ENCODE measurements around the gene CFAP99. TPM values are rescaled to one million over a fixed set of nuclear protein-coding genes. Genes with fewer than 3 reads are reported as not detected.

The CFAP99 gene
- total RNA-seq, 4 donors from 2014 or later = 0.21 to 0.46 TPM; not detected in 2

GRCh38 chr4:2443956-2444740, 25.4 kb downstream of the CFAP99 start:
- intact Hi-C loops (cut with DNase I; ENCODE audit: low total_unique reads) = no loop called here
- no peaks in the 10 kb centered on the region for H3K27me3 ChIP-seq

GRCh38 chr4:2445130-2445529, 26.4 kb downstream of the CFAP99 start:
- no peaks in the 10 kb centered on the region for H3K9me3 ChIP-seq
- H3K27me3 ChIP-seq = no peaks in the 10 kb centered on the region
- no peaks in the 10 kb centered on the region for H3K36me3 ChIP-seq
- intact Hi-C loops (cut with DNase I; ENCODE audit: low total_unique reads) = no loop called here
- TF ChIP-seq POLR2A (IDR thresholded peaks at IDR 0.05) (no peak), CTCF (IDR thresholded peaks at IDR 0.05) (no peak)
- no peaks in the 10 kb centered on the region for H3K4me1 ChIP-seq
- no peak overlapping the region for H3K27ac ChIP-seq
- H3K4me3 ChIP-seq = no peak overlapping the region
- DNase-seq = no peak

More at GRCh38 chr4:2443956-2444740, 25.4 kb downstream of the CFAP99 start:
- Histone ChIP-seq H3K4me1 (no peaks in the 10 kb centered on the region), H3K27ac (no peak overlapping the region), H3K9me3 (no peaks in the 10 kb centered on the region), H3K4me3 (no peak overlapping the region), H3K36me3 (no peaks in the 10 kb centered on the region)
- no peak for TF ChIP-seq POLR2A (IDR thresholded peaks at IDR 0.05)
- no peak for TF ChIP-seq CTCF (IDR thresholded peaks at IDR 0.05)
- DNase-seq = no peak

GRCh38 chr4:2445571-2445970, 26.8 kb downstream of the CFAP99 start:
- H3K27me3 ChIP-seq = no peaks in the 10 kb centered on the region
- H3K9me3 ChIP-seq = no peaks in the 10 kb centered on the region
- intact Hi-C loops (cut with DNase I; ENCODE audit: low total_unique reads) = no loop called here
- no peak overlapping the region for H3K27ac ChIP-seq
- no peak for DNase-seq
- no peak for TF ChIP-seq POLR2A (IDR thresholded peaks at IDR 0.05)
- TF ChIP-seq CTCF (IDR thresholded peaks at IDR 0.05) = no peak
- H3K4me3 ChIP-seq = no peak overlapping the region
- no peaks in the 10 kb centered on the region for H3K4me1 ChIP-seq
- H3K36me3 ChIP-seq = no peaks in the 10 kb centered on the region

- TF ChIP-seq POLR2A (IDR thresholded peaks at IDR 0.05) (no peak), CTCF (IDR thresholded peaks at IDR 0.05) (no peak)
- intact Hi-C loops (cut with DNase I; ENCODE audit: low total_unique reads) = no loop called here
Measured at GRCh38 chr4:2446656-2447564, 28.2 kb downstream of the CFAP99 start.

GRCh38 chr4:2448589-2448988, 29.8 kb downstream of the CFAP99 start:
- Histone ChIP-seq H3K27ac (no peak overlapping the region), H3K9me3 (no peaks in the 10 kb centered on the region), H3K4me1 (no peaks in the 10 kb centered on the region), H3K27me3 (no peaks in the 10 kb centered on the region), H3K36me3 (no peaks in the 10 kb centered on the region), H3K4me3 (no peak overlapping the region)
- intact Hi-C loops (cut with DNase I; ENCODE audit: low total_unique reads) = no loop called here
- DNase-seq = no peak
- TF ChIP-seq POLR2A (IDR thresholded peaks at IDR 0.05) = no peak
- no peak for TF ChIP-seq CTCF (IDR thresholded peaks at IDR 0.05)

More at GRCh38 chr4:2446656-2447564, 28.2 kb downstream of the CFAP99 start:
- Histone ChIP-seq H3K27ac (no peak overlapping the region), H3K27me3 (no peaks in the 10 kb centered on the region), H3K4me1 (no peaks in the 10 kb centered on the region), H3K9me3 (no peaks in the 10 kb centered on the region), H3K4me3 (no peak overlapping the region), H3K36me3 (no peaks in the 10 kb centered on the region)
- no peak for DNase-seq

All from uterus (tissue), 4 donors.